Stimulated activated CD4-positive, alpha-beta T cell treated with anti-CD3 and anti-CD28 coated beads, Interleukin-15, amount 100 ng/mL, for 48 hours (primary cell): ENCODE measurements around the gene TRMT1L.

ENCODE experiments used
- DNase-seq, 2 donors: peaks; one replicate each; pipeline ENCODE4 v3.0.0-alpha.2; 2020; ENCODE audit warnings: low read depth in 2 of 2

Gene TRMT1L

DNA sequence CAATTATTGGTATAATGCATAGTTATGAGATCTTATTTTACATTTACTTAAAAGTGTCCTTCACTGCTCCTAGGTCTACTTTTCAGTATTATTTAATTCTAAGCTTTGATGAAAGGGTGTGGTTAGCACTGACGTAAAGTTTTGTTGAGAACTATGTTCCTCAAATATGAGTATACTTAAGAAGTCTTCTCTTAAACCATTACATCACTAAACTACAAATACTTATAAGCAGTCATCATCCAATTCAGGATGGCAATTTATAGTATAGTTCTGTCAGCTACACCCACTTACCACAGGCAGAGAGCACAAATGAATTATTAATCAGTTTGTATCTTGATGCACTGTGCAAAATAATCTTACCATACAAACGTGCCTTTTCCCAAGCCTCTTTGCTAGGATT, 27.0 kb downstream of the TRMT1L start:
- no peak for DNase-seq

- DNase-seq = no peak
Measured at GRCh38 chr1:185112356-185112755, 44.4 kb downstream of the TRMT1L start.

DNA sequence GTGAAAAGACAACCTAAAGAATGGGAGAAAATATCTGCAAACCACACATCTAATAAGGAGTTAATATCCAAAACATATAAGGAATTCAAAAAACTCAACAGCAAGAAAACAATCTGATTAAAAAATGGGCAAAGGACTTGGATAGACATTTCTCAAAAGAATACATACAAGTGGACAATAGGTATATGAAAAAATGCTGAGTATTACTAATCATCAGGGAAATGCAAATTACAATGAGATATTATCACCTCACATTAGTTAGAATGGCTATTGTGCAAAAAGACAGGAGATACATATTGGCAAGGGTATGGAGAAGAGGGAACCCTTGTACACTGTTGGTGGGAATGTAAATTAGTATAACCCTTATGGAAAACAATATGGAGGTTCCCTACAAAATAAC, 44.9 kb downstream of the TRMT1L start:
- no peak for DNase-seq

- no peak for DNase-seq
Measured at GRCh38 chr1:185110145-185110544, 46.6 kb downstream of the TRMT1L start.

DNA sequence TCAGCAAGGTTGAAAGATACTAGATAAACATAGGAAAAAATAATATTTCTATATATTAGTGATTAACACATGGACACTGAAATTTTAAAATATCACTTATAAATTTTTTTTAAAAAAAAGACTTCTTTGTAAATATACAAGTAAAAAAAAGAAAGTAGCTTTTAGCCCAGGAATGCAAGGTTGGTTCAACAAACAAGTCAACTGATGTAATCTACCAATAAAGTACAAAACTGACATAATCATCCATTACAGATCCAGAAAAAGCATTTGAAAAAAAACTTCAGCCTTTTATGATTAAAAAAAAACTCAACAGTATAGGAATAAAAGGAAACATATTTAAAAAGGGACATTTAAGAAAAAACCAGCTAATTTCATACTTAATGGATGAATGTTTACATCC, 48.4 kb downstream of the TRMT1L start:
- DNase-seq = no peak

DNA sequence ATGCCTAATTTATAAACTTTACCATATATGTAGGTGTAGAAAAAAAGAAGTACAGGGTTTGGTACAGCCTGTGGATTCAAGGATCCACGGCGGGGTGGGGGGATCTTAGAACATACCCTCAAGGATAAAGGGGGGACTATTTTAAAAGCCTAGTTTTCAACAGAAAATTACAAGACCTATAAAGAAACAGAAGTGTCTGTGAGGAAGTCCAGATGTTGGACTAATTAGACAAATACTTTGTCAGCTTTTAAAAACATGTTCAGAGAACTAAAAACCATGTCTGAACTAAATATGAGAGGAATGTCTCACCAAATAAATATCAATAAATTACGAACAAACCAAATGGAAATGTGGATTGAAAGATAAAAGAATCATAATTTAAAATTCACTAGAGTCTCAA, 51.6 kb downstream of the TRMT1L start:
- no peak for DNase-seq

- DNase-seq = no peak
Measured at GRCh38 chr1:185104083-185104482, 52.7 kb downstream of the TRMT1L start.

DNA sequence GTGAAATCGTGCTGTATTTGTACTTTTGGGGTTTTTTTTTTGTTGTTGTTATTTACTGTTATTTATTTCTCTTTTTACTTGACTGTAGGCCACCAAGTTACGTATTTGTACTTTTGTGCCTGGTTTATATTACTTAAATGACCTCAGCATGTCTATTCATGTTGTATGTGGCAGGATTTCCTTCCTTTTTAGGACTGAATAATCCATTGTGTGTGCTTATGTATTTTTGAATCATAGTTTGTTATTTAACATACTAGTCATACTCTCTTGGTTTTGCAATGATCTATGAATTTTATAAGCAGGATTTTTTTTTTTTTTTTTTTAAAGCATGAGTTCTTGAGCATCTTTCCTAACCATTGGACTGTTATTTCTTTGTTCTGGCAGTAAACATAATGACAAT, 60.2 kb downstream of the TRMT1L start:
- no peak for DNase-seq

DNA sequence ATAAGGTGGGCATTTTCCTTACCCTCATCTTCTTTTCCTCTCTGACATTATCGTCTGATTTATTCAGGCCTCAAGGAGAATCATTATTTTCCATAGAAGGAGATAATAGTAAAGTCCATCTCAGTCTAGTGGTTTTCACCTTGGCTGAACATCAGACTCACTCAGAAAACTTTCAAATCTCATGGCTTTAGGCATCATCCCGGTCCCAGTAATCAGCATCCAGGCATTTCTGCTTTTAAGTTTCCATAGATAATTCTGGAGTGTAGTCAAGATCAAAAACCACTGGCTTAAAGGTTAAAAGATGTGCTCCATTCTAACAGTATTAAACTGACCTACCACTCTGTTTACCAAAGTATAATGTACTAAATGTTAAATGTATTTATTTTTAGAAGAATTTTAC, 62.0 kb downstream of the TRMT1L start:
- DNase-seq = no peak

- DNase-seq = no peak
Measured at GRCh38 chr1:185091480-185091879, 65.3 kb downstream of the TRMT1L start.

- DNase-seq = no peak
Measured at GRCh38 chr1:185087746-185088145, 69.0 kb downstream of the TRMT1L start.

GRCh38 chr1:185087101-185087500, 69.7 kb downstream of the TRMT1L start:
- DNase-seq = no peak

GRCh38 chr1:185083818-185084217, 72.9 kb downstream of the TRMT1L start:
- no peak for DNase-seq

GRCh38 chr1:185080422-185080821, 76.3 kb downstream of the TRMT1L start:
- no peak for DNase-seq

DNA sequence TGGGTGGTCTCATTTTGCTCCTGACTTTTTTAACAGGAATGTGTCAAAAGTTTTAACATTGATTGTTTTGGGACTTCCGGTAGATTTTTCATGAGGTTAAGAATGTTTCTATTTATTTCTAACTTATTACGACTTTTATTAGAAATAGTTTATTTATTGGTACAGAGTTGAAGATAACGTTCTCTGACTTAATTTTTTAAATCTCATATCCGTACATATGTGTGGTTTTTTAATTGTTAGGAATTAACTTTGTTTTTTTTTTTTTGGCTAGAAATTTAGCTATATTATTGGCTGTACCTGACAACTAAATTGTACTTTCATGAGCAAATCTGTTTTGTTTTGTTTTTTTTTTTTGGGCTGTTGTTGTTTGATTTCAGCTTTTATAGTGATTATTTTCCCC, 79.4 kb downstream of the TRMT1L start:
- no peak for DNase-seq

- no peak for DNase-seq
Measured at GRCh38 chr1:185075476-185075875, 81.3 kb downstream of the TRMT1L start.

DNA sequence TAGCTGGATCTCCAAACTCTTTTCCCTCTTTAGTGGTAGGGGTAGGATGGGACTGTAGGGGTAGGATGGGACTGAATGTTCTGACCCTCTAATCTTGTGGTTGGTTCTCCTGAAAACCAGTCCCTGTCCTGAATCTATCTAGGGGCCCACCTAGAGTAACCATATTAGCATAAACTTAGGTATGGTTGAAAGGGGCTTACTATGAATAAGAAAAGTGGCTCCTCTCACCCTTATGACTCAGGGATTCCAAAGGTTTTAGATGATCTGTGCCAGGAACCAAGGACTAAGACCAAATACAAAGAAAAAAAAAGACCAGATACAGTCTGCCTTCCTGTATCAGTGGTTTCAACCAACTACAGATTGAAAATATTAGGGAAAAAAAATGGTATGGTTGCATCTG, 82.4 kb downstream of the TRMT1L start:
- no peak for DNase-seq

DNA sequence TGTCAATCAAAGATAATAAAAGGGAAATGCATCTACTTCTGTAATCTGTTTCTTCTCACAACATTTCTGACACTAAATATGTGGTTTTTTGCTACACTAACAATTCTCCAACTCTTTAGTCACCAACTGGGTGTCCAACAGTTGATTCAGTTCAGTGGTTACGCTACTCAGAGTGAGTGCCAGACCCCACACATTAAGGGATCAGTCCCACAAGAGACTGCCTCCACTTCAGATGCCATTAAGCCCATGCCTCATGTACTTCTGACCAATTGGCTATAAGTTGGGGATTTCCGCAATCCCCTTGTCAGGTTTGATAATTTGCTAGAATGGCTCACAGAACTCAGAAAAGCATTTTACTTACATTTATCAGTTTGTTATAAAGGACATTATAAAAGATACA, 83.0 kb downstream of the TRMT1L start:
- DNase-seq = no peak

DNA sequence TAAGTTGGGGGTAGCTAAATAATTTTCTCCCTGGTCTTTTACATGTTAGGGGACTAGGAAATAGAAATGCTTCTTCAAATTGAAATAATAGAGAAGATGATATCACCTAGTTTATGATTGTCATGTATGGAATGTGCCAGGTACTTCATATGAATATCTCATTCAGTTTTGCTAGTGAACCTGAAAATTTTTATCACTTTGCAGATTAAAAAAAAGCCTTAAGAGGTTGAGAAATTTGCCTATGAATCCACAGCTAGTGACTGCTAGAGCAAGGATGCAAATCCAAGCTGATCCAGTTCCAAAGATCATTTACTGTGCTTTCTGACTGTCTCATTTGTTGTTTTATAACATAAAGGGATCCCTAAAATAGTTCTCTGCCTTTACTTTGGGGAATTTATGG, 86.7 kb downstream of the TRMT1L start:
- DNase-seq = no peak

DNA sequence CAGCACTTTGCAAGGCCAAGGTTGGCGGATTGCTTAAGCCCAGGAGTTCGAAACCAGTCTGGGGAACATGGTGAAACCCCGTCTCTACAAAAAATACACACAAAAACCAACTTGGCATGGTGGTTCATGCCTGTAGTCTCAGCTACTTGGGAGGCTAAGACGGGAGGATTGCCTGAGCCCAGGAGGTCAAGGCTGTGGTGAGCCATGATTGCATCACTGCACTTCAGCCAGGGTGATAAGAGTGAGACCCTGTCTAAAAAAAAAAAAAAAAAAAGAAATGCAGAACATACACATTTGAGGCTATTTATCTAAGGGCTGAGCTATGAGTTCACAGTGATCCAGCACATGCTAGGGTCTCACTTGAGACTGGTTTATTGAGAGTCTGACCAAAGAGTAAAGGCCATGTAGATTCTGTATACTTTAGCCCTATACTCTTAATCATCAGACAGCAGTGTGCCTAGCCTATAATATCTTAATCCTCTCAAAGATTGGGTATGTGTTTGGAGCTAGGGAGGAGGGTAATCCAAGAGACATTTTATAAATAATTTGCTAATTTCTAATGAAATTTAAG, 87.5 kb downstream of the TRMT1L start:
- no peak for DNase-seq

DNA sequence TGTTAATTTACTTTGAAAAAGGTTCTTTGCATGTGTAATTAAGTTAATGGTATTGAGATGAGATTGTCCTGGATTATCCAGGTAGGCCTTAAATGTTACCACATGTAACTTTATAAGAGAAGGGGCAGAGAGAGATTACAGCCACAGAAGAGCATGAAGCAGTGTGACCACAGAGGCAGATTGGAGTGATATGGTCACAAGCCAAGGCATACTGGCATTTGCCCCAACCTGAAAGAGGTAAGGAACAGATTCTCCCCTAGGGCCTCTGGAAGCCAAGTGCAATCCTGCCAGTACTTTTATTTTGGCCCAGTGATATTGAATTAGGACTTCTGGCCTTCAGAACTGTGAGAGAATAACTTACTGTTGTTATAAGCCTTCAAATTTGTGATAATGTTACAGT, 88.4 kb downstream of the TRMT1L start:
- DNase-seq = no peak
